Measurements from ENCODE around the gene CNOT8. TPM values are rescaled to one million over a fixed set of nuclear protein-coding genes. Genes with fewer than 3 reads are reported as not detected.
A peak's percentile ranks its signal among the peaks of the same experiment; 100 is the strongest.

The CNOT8 gene
- total and polyA plus RNA-seq, 9 of the 15 experiments (the other 6 are each of a cell fraction or from before 2014, with no cell fraction given): 15.2 to 68.9 (median 52.1) TPM

GRCh38 chr5:154857530-154858296 is 714 bp upstream of the CNOT8 start (continued):
- no peak for TF ChIP-seq ZNF785 (CRISPR knock-in tag; IDR thresholded peaks at IDR 0.05)
- no peak for TF ChIP-seq RBM34 (IDR thresholded peaks at IDR 0.05; ENCODE audit: borderline replicate concordance, insufficient read depth, low read length)
- no peak for TF ChIP-seq ZNF24 (IDR thresholded peaks at IDR 0.05)
- no peak for TF ChIP-seq ATF6 (CRISPR knock-in tag; IDR thresholded peaks at IDR 0.05)
- peak; percentile 39 for TF ChIP-seq CCNT2 (IDR thresholded peaks at IDR 0.05; ENCODE audit: borderline replicate concordance, extremely low read depth, insufficient read length, low read depth, low read length)
- TF ChIP-seq ZKSCAN3 (CRISPR knock-in tag; IDR thresholded peaks at IDR 0.05): no peak
- no peak for TF ChIP-seq ZNF133 (CRISPR knock-in tag; IDR thresholded peaks at IDR 0.05)
- no peak for TF ChIP-seq ZNF280B (CRISPR knock-in tag; IDR thresholded peaks at IDR 0.05)
- no peak for TF ChIP-seq PTTG1 (tag; IDR thresholded peaks at IDR 0.05; ENCODE audit: low read depth)
- TF ChIP-seq CREB5 (CRISPR knock-in tag; IDR thresholded peaks at IDR 0.05): no peak
- TF ChIP-seq SUPT5H (IDR thresholded peaks at IDR 0.05): peak; percentile 34; the same call in 1 of the 2 replicates
- no peak for TF ChIP-seq IRF2 (CRISPR knock-in tag; IDR thresholded peaks at IDR 0.05)
- TF ChIP-seq BRD9 (IDR thresholded peaks at IDR 0.05; ENCODE audit: low read depth, partially characterized antibody): no peak
- TF ChIP-seq ZNF253 (CRISPR knock-in tag; conservative IDR thresholded peaks at IDR 0.05): no peak
- no peak for TF ChIP-seq ATF1 (CRISPR knock-in tag; IDR thresholded peaks at IDR 0.05)
- TF ChIP-seq ATF1 (tag; IDR thresholded peaks at IDR 0.05): peak; percentile 79
- peak; percentile 23; the same call in 1 of the 2 replicates for TF ChIP-seq PHF8 (IDR thresholded peaks at IDR 0.05; ENCODE audit: borderline replicate concordance, low read length)
- TF ChIP-seq ZNF551 (CRISPR knock-in tag; IDR thresholded peaks at IDR 0.05): no peak
- TF ChIP-seq BCOR (IDR thresholded peaks at IDR 0.05): peak; percentile 21; the same call in 1 of the 2 replicates
- no peak for TF ChIP-seq HOMEZ (CRISPR knock-in tag; IDR thresholded peaks at IDR 0.05)
- no peak for TF ChIP-seq ZNF449 (CRISPR knock-in tag; IDR thresholded peaks at IDR 0.05)
- no peak for TF ChIP-seq ZNF431 (CRISPR knock-in tag; IDR thresholded peaks at IDR 0.05)
